Endodermal cell (in vitro differentiated cells): Measurements from ENCODE around the gene FAAH. TPM values are rescaled to one million over a fixed set of nuclear protein-coding genes. Genes with fewer than 3 reads are reported as not detected.

Source experiments
- DNase-seq: peaks from one replicate; pipeline ENCODE4 v3.0.0-alpha.2; 2017
- H3K27ac ChIP-seq: 2 replicates; pipeline ENCODE4 v1.5.1; 2013; ENCODE audit warnings: mild to moderate bottlenecking, low read depth, low read length, moderate library complexity
- H3K27me3 ChIP-seq: 2 replicates; pipeline ENCODE4 v1.6.1; 2013; ENCODE audit warnings: mild to moderate bottlenecking, low read length, moderate library complexity; ENCODE audit not compliant: insufficient read depth, control insufficient read depth, poor library complexity, severe bottlenecking
- H3K36me3 ChIP-seq: 2 replicates; pipeline ENCODE4 v1.7.0; 2013; ENCODE audit warnings: mild to moderate bottlenecking, low read length, moderate library complexity; ENCODE audit not compliant: control insufficient read depth, insufficient read depth
- H3K4me1 ChIP-seq: one replicate; pipeline ENCODE4 v1.7.0; 2013; ENCODE audit warnings: low read length; ENCODE audit not compliant: control insufficient read depth, insufficient read depth
- H3K4me3 ChIP-seq: 2 replicates; pipeline ENCODE4 v1.5.1; 2013; ENCODE audit warnings: mild to moderate bottlenecking, low read length, moderate library complexity
- H3K9ac ChIP-seq: 2 replicates; pipeline ENCODE4 v1.6.1; 2013; ENCODE audit warnings: mild to moderate bottlenecking, low read length, moderate library complexity; ENCODE audit not compliant: poor library complexity, severe bottlenecking; ENCODE audit errors: extremely low read depth
- H3K9me3 ChIP-seq: 2 replicates; pipeline ENCODE4 v1.6.1; 2013; ENCODE audit warnings: mild to moderate bottlenecking, low read length, moderate library complexity; ENCODE audit not compliant: control insufficient read depth
- H3K27ac Mint-ChIP-seq: 2 replicates; pipeline ENCODE4 v1.8.0; 2020; ENCODE audit warnings: mixed read lengths
- H3K27me3 Mint-ChIP-seq: 2 replicates; pipeline ENCODE4 v1.8.0; 2021; ENCODE audit warnings: mild to moderate bottlenecking, mixed read lengths; ENCODE audit not compliant: insufficient read depth
- H3K36me3 Mint-ChIP-seq: 2 replicates; pipeline ENCODE4 v1.8.0; 2020; ENCODE audit warnings: low read depth, mixed read lengths
- H3K4me1 Mint-ChIP-seq: 2 replicates; pipeline ENCODE4 v1.8.0; 2020; ENCODE audit warnings: mixed read lengths
- H3K4me3 Mint-ChIP-seq: 2 replicates; pipeline ENCODE4 v1.8.0; 2020; ENCODE audit warnings: mild to moderate bottlenecking, moderate library complexity, mixed read lengths
- H3K9me3 Mint-ChIP-seq: 2 replicates; pipeline ENCODE4 v1.8.0; 2020; ENCODE audit warnings: mild to moderate bottlenecking, mixed read lengths
- WGBS, 2 experiments: methylation state at CpG; one replicate each; pipeline versions ENCODE4 v1.1.5 to v1.1.7; 2013; ENCODE audit warnings: missing lambda C conversion rate in 2 of 2, mixed read lengths in 1 of 2; ENCODE audit not compliant: insufficient coverage in 1 of 2, insufficient read length in 1 of 2; 5-methylcytosine and 5-hydroxymethylcytosine counted together
- total RNA-seq, 2 donors: library from RNA; stranded (reverse); fragmentation: NEBNext Ultra II Directional in 1 of 2; extraction: Animal tissue kit (Norgen Biotek cat#: 25700) in 1 of 2; gene quantifications; 2 replicates in 1 of 2; 3 replicates in 1 of 2; pipeline ENCODE4 v1.2.1, GENCODE V29; 2021
- TF ChIP-seq, protein P1 (sequence below): fragments of 200-600 bp; sonication (generic); conservative IDR thresholded peaks from 2 replicates; pipeline ENCODE4 v1.5.0; 2021; ENCODE audit warnings: antibody characterized with exemption, mild to moderate bottlenecking

Gene FAAH
- total RNA-seq, 2 donors from 2014 or later = 27.1 to 56.6 TPM

GRCh38 chr1:46372431-46372830 lies 21.7 kb upstream of the FAAH start:
- Histone ChIP-seq H3K9me3 (no peaks in the 10 kb centered on the region), H3K27ac (no peak overlapping the region), H3K9ac (no peak overlapping the region), H3K27me3 (no peaks in the 10 kb centered on the region), H3K36me3 (no peaks in the 10 kb centered on the region), H3K4me1 (no peaks in the 10 kb centered on the region), H3K4me3 (no peak overlapping the region)
- DNase-seq = no peak
- 83% methylated on average over 1 of the region's 1 CpG; no CpG with 5 or more reads in 1 of the 2 experiments for WGBS, 2 experiments
- H3K27me3 Mint-ChIP-seq = no peaks in the 10 kb centered on the region
- H3K27ac Mint-ChIP-seq = no peak overlapping the region
- peaks cover 11% of the 10 kb centered on the region for H3K36me3 Mint-ChIP-seq
- TF ChIP-seq, protein P1, sequence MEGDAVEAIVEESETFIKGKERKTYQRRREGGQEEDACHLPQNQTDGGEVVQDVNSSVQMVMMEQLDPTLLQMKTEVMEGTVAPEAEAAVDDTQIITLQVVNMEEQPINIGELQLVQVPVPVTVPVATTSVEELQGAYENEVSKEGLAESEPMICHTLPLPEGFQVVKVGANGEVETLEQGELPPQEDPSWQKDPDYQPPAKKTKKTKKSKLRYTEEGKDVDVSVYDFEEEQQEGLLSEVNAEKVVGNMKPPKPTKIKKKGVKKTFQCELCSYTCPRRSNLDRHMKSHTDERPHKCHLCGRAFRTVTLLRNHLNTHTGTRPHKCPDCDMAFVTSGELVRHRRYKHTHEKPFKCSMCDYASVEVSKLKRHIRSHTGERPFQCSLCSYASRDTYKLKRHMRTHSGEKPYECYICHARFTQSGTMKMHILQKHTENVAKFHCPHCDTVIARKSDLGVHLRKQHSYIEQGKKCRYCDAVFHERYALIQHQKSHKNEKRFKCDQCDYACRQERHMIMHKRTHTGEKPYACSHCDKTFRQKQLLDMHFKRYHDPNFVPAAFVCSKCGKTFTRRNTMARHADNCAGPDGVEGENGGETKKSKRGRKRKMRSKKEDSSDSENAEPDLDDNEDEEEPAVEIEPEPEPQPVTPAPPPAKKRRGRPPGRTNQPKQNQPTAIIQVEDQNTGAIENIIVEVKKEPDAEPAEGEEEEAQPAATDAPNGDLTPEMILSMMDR = peak; percentile 27
- H3K4me3 Mint-ChIP-seq = no peak overlapping the region
- peaks cover 7% of the 10 kb centered on the region for H3K4me1 Mint-ChIP-seq
- H3K9me3 Mint-ChIP-seq = no peaks in the 10 kb centered on the region

DNA sequence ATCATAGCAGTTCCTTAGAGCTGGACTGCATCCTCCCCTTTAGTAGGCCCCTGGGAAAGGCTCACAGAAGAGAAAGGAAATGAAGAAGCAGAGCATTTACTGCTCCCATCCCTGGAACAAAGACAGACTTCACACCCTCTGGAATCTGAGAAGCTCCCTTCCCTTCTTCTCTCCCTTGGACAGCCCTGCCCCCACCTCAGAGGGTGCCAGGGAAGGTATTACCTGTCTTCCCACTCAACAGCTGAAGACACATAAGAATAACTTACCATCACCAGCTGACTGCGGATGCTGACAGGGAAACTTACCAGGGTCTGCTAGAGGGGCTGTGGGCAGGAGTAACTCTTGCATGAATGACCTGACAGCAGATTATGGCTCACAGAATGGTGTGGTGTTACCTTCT lies 14.1 kb upstream of the FAAH start:
- peak; percentile 71 for DNase-seq
- TF ChIP-seq, protein P1 = no peak

GRCh38 chr1:46380508-46380907 lies 13.6 kb upstream of the FAAH start:
- Mint-ChIP-seq H3K27ac (no peak overlapping the region), H3K9me3 (peaks cover 13% of the 10 kb centered on the region), H3K4me1 (peaks cover 17% of the 10 kb centered on the region), H3K27me3 (peaks cover 8% of the 10 kb centered on the region), H3K36me3 (peaks cover 4% of the 10 kb centered on the region), H3K4me3 (no peak overlapping the region)
- DNase-seq = no peak
- Histone ChIP-seq H3K36me3 (no peaks in the 10 kb centered on the region), H3K9ac (no peak overlapping the region), H3K4me3 (no peak overlapping the region), H3K27me3 (no peaks in the 10 kb centered on the region), H3K4me1 (peaks cover 8% of the 10 kb centered on the region), H3K9me3 (peaks cover 10% of the 10 kb centered on the region), H3K27ac (no peak overlapping the region)
- TF ChIP-seq, protein P1 = no peak

More for the DNA sequence above, 14.1 kb upstream of the FAAH start:
- H3K36me3 ChIP-seq = no peaks in the 10 kb centered on the region
- WGBS, 2 experiments = 96% methylated on average over 1 of the region's 1 CpG; no CpG with 5 or more reads in 1 of the 2 experiments
- peaks cover 17% of the 10 kb centered on the region for H3K4me1 Mint-ChIP-seq
- no peak overlapping the region for H3K27ac ChIP-seq
- no peak overlapping the region for H3K4me3 ChIP-seq
- H3K9me3 ChIP-seq = peaks cover 10% of the 10 kb centered on the region
- H3K27me3 Mint-ChIP-seq = peaks cover 8% of the 10 kb centered on the region
- H3K4me1 ChIP-seq = peaks cover 8% of the 10 kb centered on the region
- peaks cover 13% of the 10 kb centered on the region for H3K9me3 Mint-ChIP-seq
- no peak overlapping the region for H3K9ac ChIP-seq
- no peak overlapping the region for H3K4me3 Mint-ChIP-seq
- peaks cover 4% of the 10 kb centered on the region for H3K36me3 Mint-ChIP-seq
- H3K27me3 ChIP-seq = no peaks in the 10 kb centered on the region
- H3K27ac Mint-ChIP-seq = no peak overlapping the region
